Neural progenitor cell (in vitro differentiated cells): ENCODE data around the gene KIAA1191. TPM values are rescaled to one million over a fixed set of nuclear protein-coding genes. Genes with fewer than 3 reads are reported as not detected.

Experiments used
- DNase-seq: peaks from one replicate; pipeline ENCODE4 v3.0.0-alpha.2; 2016; ENCODE audit warnings: low spot score
- H2AFZ ChIP-seq: fragments of 200-600 bp; sonication (generic); replicated peaks from 2 replicates; pipeline ENCODE4 v1.6.1; 2016; ENCODE audit warnings: antibody characterized with exemption
- H3F3A ChIP-seq: fragments of 200-600 bp; sonication (generic); 2 replicates; pipeline ENCODE4 v1.6.1; 2016; ENCODE audit warnings: antibody characterized with exemption, low read depth
- H3K27ac ChIP-seq: fragments of 200-600 bp; sonication (generic); 2 replicates; pipeline ENCODE4 v1.5.1; 2016; ENCODE audit warnings: mild to moderate bottlenecking
- H3K27me3 ChIP-seq: fragments of 200-600 bp; sonication (generic); 2 replicates; pipeline ENCODE4 v1.6.1; 2016; ENCODE audit warnings: mild to moderate bottlenecking, moderate library complexity
- H3K36me3 ChIP-seq: fragments of 200-600 bp; sonication (generic); 2 replicates; pipeline ENCODE4 v1.5.1; 2016
- H3K4me1 ChIP-seq: fragments of 200-600 bp; sonication (generic); 2 replicates; pipeline ENCODE4 v1.6.1; 2016; ENCODE audit warnings: mixed run types
- H3K4me2 ChIP-seq: fragments of 200-600 bp; sonication (generic); 2 replicates; pipeline ENCODE4 v1.6.1; 2016
- H3K4me3 ChIP-seq: fragments of 200-600 bp; sonication (generic); 2 replicates; pipeline ENCODE4 v1.5.1; 2016
- H3K79me2 ChIP-seq: fragments of 200-600 bp; sonication (generic); 2 replicates; pipeline ENCODE4 v1.6.1; 2016; ENCODE audit warnings: low read depth
- H3K9ac ChIP-seq: fragments of 200-600 bp; sonication (generic); 2 replicates; pipeline ENCODE4 v1.6.1; 2016
- H3K9me3 ChIP-seq: fragments of 200-600 bp; sonication (generic); 2 replicates; pipeline ENCODE4 v1.5.1; 2016; ENCODE audit warnings: low read depth
- H4K20me1 ChIP-seq: fragments of 200-600 bp; sonication (generic); 2 replicates; pipeline ENCODE4 v1.6.1; 2016; ENCODE audit warnings: low read depth
- H3K27ac Mint-ChIP-seq: 3 replicates; pipeline ENCODE4 v1.8.0; 2021; ENCODE audit warnings: mixed read lengths
- H3K27me3 Mint-ChIP-seq: 2 replicates; pipeline ENCODE4 v1.8.0; 2022; ENCODE audit warnings: low read depth, mild to moderate bottlenecking, inconsistent platforms, moderate library complexity, mixed read lengths; ENCODE audit not compliant: insufficient read depth
- H3K36me3 Mint-ChIP-seq: 3 replicates; pipeline ENCODE4 v1.8.0; 2021; ENCODE audit warnings: mixed read lengths
- H3K4me1 Mint-ChIP-seq: 3 replicates; pipeline ENCODE4 v1.8.0; 2021; ENCODE audit warnings: mixed read lengths
- H3K4me3 Mint-ChIP-seq: 3 replicates; pipeline ENCODE4 v1.8.0; 2021; ENCODE audit warnings: mild to moderate bottlenecking, moderate library complexity, mixed read lengths
- H3K9me3 Mint-ChIP-seq: 3 replicates; pipeline ENCODE4 v1.8.0; 2020; ENCODE audit warnings: mixed read lengths
- EZH2 ChIP-seq: fragments of 200-600 bp; sonication (generic); IDR thresholded peaks from 2 replicates; pipeline ENCODE4 v1.6.1; 2017; ENCODE audit warnings: antibody characterized with exemption, mild to moderate bottlenecking, moderate library complexity
- EZH2phosphoT487 ChIP-seq: fragments of 200-600 bp; sonication (generic); IDR thresholded peaks from 2 replicates; pipeline ENCODE4 v1.6.1; 2017; ENCODE audit warnings: antibody characterized with exemption
- total RNA-seq: library from RNA; depleted of rRNA; stranded (reverse); fragments of >200 nt; gene quantifications from 2 replicates; pipeline ENCODE4 v1.2.3, GENCODE V29; 2015; ENCODE audit warnings: low replicate concordance
- TF ChIP-seq, protein P1 (sequence below): fragments of 200-600 bp; sonication (generic); IDR thresholded peaks from 2 replicates; pipeline ENCODE4 v1.5.1; 2017; ENCODE audit warnings: antibody characterized with exemption, mild to moderate bottlenecking

Gene KIAA1191
- total RNA-seq, 1 donor from 2014 or later: 116 TPM

DNA sequence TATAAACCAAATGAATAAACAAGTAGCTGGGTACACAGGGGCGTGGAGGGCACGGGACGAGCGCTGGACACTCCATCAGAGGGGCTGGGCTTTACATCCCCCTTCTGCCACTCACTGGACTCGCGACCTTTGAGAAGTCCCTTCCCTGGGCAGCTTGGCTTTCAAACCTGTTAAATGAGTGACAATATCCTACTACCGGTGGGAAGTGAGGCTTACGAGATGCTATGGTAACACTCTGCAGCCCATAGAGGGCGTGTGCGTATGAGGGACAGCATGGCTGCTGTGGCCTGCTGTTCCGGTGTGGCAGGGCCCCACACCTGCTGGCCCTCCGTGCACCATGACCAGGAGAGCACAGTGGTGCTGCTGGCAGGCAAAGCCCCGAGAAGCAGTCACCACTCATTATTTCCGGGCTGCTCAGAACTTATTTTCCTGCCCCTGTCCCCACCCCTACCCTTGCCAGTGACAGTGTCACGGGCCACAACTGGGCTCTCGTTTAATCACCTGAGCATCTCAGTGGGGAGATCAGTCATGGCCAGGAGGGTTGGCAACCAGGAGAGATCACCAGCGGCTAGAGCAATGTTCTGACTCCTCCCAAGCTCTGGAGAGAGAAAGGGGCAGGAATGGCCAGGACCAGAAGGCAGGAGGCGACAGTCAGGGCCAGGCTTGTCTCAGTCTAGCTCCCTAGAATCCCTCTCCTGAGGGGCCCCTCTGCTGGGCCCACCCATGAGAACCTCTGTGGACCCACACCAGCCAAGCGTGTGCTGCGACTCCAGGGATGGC, 44.3 kb upstream of the KIAA1191 start:
- H3K4me3 Mint-ChIP-seq: no peak overlapping the region
- Histone ChIP-seq H3K4me2 (no peak overlapping the region), H3K27me3 (no peaks in the 10 kb centered on the region), H4K20me1 (no peaks in the 10 kb centered on the region), H2AFZ (no peak overlapping the region), H3K36me3 (no peaks in the 10 kb centered on the region), H3K4me1 (peaks cover 5% of the 10 kb centered on the region), H3K79me2 (no peaks in the 10 kb centered on the region), H3K9me3 (no peaks in the 10 kb centered on the region), H3K27ac (no peak overlapping the region), H3K4me3 (no peak overlapping the region), H3K9ac (no peak overlapping the region), H3F3A (peaks cover 7% of the 10 kb centered on the region)
- H3K27me3 Mint-ChIP-seq: peaks cover 2% of the 10 kb centered on the region
- no peaks in the 10 kb centered on the region for H3K36me3 Mint-ChIP-seq
- peak overlapping the region; percentile 74 for H3K27ac Mint-ChIP-seq
- DNase-seq: peak; percentile 61
- H3K9me3 Mint-ChIP-seq: no peaks in the 10 kb centered on the region
- peaks cover 2% of the 10 kb centered on the region for H3K4me1 Mint-ChIP-seq
- TF ChIP-seq, protein P1, sequence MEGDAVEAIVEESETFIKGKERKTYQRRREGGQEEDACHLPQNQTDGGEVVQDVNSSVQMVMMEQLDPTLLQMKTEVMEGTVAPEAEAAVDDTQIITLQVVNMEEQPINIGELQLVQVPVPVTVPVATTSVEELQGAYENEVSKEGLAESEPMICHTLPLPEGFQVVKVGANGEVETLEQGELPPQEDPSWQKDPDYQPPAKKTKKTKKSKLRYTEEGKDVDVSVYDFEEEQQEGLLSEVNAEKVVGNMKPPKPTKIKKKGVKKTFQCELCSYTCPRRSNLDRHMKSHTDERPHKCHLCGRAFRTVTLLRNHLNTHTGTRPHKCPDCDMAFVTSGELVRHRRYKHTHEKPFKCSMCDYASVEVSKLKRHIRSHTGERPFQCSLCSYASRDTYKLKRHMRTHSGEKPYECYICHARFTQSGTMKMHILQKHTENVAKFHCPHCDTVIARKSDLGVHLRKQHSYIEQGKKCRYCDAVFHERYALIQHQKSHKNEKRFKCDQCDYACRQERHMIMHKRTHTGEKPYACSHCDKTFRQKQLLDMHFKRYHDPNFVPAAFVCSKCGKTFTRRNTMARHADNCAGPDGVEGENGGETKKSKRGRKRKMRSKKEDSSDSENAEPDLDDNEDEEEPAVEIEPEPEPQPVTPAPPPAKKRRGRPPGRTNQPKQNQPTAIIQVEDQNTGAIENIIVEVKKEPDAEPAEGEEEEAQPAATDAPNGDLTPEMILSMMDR: peak; percentile 41
- TF ChIP-seq EZH2: no peak
- no peak for TF ChIP-seq EZH2phosphoT487

DNA sequence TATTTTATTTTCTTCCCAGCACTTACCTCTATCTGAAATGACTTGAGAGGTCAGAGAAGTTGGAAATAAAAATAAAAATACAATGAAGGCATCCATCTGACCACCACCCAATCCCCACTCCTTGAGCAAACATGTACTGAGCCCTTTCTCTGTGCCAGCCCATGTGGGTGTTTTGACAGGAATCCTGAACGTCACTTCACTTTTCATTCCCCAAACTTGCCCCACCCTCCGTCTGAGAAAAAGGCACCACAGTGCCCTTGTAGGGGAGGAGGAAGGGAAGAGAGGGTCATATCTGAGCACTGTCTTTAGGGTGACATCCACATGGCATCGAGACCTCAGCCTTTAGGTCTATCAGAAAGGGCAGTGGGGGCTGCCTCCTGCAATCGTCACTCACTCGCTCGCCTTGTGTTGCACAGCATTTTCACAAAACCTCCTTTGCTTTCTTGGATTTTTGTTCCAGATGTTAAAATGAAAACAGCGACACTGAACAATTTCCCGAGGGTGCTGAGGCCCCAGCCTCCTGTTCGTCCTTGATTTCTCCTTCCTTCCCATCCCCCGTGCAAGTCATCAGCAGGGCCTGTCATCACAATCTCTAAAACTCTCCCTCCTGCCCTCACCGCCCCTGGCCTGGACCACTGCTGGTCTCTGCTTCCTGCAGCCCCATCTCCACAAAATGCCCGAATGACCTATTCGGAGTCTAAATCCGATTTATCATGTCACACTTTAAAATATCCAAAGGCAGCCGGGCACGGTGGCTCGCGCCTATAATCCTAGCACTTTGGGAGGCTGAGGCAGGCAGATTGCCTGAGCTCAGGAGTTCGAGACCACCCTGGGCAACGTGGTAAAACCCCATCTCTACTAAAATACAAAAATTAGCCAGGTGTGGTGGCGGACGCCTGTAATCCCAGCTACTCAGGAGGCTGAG, 40.0 kb upstream of the KIAA1191 start:
- no peaks in the 10 kb centered on the region for H3K27me3 ChIP-seq
- no peak overlapping the region for H3K9ac ChIP-seq
- Mint-ChIP-seq H3K4me3 (no peak overlapping the region), H3K9me3 (no peaks in the 10 kb centered on the region), H3K36me3 (no peaks in the 10 kb centered on the region), H3K27me3 (peaks cover 2% of the 10 kb centered on the region), H3K27ac (peak overlapping the region; percentile 22), H3K4me1 (peaks cover 2% of the 10 kb centered on the region)
- no peaks in the 10 kb centered on the region for H3K9me3 ChIP-seq
- no peak overlapping the region for H3K4me2 ChIP-seq
- H3K79me2 ChIP-seq: no peaks in the 10 kb centered on the region
- no peaks in the 10 kb centered on the region for H3K36me3 ChIP-seq
- peaks cover 4% of the 10 kb centered on the region for H3F3A ChIP-seq
- H2AFZ ChIP-seq: no peak overlapping the region
- no peak for DNase-seq
- H3K4me1 ChIP-seq: peaks cover 5% of the 10 kb centered on the region
- no peak overlapping the region for H3K27ac ChIP-seq
- no peaks in the 10 kb centered on the region for H4K20me1 ChIP-seq
- H3K4me3 ChIP-seq: no peak overlapping the region
- no peak for TF ChIP-seq EZH2
- TF ChIP-seq, protein P1: no peak
- no peak for TF ChIP-seq EZH2phosphoT487

DNA sequence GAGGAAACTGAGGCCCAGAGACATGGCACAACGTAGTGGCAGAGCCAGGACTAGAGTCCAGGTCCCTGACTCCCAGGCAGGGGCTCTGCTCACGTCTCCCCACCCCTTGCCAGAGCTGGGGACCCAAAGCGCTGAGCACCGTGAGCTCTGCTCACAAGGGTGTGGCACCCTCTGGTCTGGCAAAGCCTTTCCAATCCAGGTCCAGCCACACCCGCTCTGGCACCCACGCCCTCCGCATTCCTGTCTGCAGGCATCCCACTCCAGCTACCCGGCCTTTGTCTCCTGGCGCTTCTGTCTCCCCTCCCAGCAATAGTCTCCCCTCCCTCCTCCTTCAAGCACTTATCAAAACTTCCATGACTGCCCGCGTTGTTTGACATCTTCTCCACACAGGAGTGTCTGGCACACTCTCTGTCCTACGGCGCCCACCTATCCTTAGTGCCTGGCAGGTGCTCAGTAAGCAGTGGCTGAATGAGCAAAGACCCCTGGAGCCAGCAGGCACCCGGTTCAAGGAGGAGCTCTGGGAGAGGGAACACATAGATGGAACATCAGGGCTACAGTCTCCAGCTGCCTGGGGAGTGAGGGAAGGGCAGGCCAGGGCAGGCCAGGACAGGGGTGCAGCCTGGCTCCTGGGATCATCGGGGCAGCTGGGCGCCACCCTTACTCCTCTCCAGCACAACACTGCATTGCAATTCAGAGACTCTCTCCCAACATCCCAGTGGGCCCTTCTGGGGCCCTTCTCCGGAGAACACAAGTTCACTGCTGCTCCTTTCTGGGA, 39.0 kb upstream of the KIAA1191 start:
- Mint-ChIP-seq H3K4me3 (no peak overlapping the region), H3K9me3 (no peaks in the 10 kb centered on the region), H3K27me3 (peaks cover 2% of the 10 kb centered on the region), H3K27ac (peak overlapping the region; percentile 48), H3K36me3 (no peaks in the 10 kb centered on the region), H3K4me1 (peaks cover 2% of the 10 kb centered on the region)
- H3K4me3 ChIP-seq: no peak overlapping the region
- no peaks in the 10 kb centered on the region for H3K79me2 ChIP-seq
- no peak overlapping the region for H3K4me2 ChIP-seq
- no peaks in the 10 kb centered on the region for H3F3A ChIP-seq
- H4K20me1 ChIP-seq: no peaks in the 10 kb centered on the region
- H3K9ac ChIP-seq: no peak overlapping the region
- H3K9me3 ChIP-seq: no peaks in the 10 kb centered on the region
- TF ChIP-seq EZH2phosphoT487: no peak
- no peak for TF ChIP-seq EZH2
- TF ChIP-seq, protein P1: no peak
- no peak overlapping the region for H2AFZ ChIP-seq
- no peaks in the 10 kb centered on the region for H3K27me3 ChIP-seq
- DNase-seq: no peak
- H3K4me1 ChIP-seq: no peaks in the 10 kb centered on the region
- no peaks in the 10 kb centered on the region for H3K36me3 ChIP-seq
- no peak overlapping the region for H3K27ac ChIP-seq
